GM12874 (cell line): ENCODE measurements around the gene PTPRD.

ENCODE experiments used
- TF ChIP-seq, protein P1 (sequence below): IDR thresholded peaks from 2 replicates; pipeline ENCODE4 v1.5.1; 2011; ENCODE audit warnings: low read depth, mild to moderate bottlenecking, control low read depth, low read length, moderate library complexity; ENCODE audit not compliant: insufficient read depth

Gene PTPRD

GRCh38 chr9:8364026-8364752 lies 2248.6 kb downstream of the PTPRD start:
- TF ChIP-seq, protein P1, sequence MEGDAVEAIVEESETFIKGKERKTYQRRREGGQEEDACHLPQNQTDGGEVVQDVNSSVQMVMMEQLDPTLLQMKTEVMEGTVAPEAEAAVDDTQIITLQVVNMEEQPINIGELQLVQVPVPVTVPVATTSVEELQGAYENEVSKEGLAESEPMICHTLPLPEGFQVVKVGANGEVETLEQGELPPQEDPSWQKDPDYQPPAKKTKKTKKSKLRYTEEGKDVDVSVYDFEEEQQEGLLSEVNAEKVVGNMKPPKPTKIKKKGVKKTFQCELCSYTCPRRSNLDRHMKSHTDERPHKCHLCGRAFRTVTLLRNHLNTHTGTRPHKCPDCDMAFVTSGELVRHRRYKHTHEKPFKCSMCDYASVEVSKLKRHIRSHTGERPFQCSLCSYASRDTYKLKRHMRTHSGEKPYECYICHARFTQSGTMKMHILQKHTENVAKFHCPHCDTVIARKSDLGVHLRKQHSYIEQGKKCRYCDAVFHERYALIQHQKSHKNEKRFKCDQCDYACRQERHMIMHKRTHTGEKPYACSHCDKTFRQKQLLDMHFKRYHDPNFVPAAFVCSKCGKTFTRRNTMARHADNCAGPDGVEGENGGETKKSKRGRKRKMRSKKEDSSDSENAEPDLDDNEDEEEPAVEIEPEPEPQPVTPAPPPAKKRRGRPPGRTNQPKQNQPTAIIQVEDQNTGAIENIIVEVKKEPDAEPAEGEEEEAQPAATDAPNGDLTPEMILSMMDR, result no peak

GRCh38 chr9:8362250-8362649 lies 2250.6 kb downstream of the PTPRD start:
- TF ChIP-seq, protein P1, result no peak

DNA sequence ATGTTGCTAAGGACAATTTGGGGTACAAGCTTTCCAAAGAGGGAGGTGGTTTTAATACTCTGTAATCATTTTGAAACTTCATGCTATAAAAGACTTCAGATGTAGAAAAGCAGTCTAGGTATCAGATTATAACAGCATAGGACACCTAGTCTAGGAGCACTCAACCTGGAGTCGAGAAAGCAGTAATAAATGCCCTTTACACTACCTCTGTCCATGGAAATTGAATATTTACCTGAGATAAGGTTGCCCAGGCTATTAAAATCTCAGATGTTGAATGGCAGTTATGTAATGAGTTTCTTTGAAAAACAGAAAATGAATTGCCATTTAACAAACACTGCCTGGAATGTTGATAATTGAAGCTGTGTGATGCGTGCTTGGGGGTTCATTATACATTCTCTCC lies 2251.4 kb downstream of the PTPRD start:
- TF ChIP-seq, protein P1, result no peak

DNA sequence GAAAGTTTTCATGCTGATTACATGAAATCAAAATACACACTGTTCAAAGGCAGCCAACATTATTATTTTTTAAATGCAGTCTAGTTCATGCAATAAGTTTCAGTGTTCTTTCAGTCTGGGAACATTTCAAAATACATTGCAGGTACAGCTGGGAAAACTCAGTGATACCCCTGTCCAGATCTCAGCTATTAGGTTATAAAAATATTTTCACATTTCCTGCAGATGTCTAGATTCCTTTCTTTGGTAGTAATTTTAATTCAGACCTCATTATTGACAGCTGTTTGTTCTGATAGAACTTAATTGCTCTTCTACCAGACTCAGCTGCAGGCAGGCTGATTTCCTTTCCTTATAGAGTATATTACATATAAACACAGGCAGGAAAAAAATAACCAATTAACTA lies 2256.4 kb downstream of the PTPRD start:
- TF ChIP-seq, protein P1, result no peak

- TF ChIP-seq, protein P1, result no peak
Measured at GRCh38 chr9:8351436-8351835, 2261.4 kb downstream of the PTPRD start.

DNA sequence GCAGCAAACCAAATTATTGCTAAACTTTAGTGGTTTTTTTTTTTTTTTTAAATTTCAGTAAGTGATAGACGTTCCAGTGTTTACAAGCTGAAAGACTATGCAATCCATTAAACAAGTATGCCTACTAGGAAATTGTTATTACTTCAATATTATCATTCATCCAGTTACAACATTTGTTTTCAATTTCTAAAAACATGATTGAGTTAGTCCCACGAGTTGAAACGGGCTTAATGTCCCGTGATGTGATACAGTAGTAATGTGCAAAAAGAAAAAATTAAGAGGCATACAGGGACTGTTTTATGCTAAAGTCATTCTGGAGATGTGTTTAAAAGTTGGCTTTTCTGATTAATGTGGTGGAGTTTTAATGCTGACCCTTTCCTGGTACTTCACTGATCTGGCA lies 2262.9 kb downstream of the PTPRD start:
- TF ChIP-seq, protein P1, result no peak

- TF ChIP-seq, protein P1, result no peak
Measured at GRCh38 chr9:8349376-8349775, 2263.4 kb downstream of the PTPRD start.
